HFFc6 (cell line): ENCODE measurements around the gene NCOR1. TPM values are rescaled to one million over a fixed set of nuclear protein-coding genes. Genes with fewer than 3 reads are reported as not detected.
"Not testable (repeated sequence)": the region's sequence is repeated elsewhere in the genome, so short reads cannot be mapped to it uniquely, and the experiment has no call there.

Experiments
- DNase-seq: peaks from one replicate; pipeline ENCODE4 v3.0.0-alpha.2; 2018
- H3K27ac Mint-ChIP-seq: 2 replicates; pipeline ENCODE4 v1.8.0; 2020; ENCODE audit warnings: mild to moderate bottlenecking, mixed read lengths
- H3K27me3 Mint-ChIP-seq: 2 replicates; pipeline ENCODE4 v1.8.0; 2021; ENCODE audit warnings: mild to moderate bottlenecking, moderate library complexity, mixed read lengths; ENCODE audit not compliant: insufficient read depth
- H3K36me3 Mint-ChIP-seq: 2 replicates; pipeline ENCODE4 v1.8.0; 2021; ENCODE audit warnings: low read depth, mixed read lengths
- H3K4me1 Mint-ChIP-seq: 2 replicates; pipeline ENCODE4 v1.8.0; 2020; ENCODE audit warnings: low read depth, mixed read lengths
- H3K4me3 Mint-ChIP-seq: 2 replicates; pipeline ENCODE4 v1.8.0; 2020; ENCODE audit warnings: mild to moderate bottlenecking, moderate library complexity, mixed read lengths
- H3K9me3 Mint-ChIP-seq: 2 replicates; pipeline ENCODE4 v1.8.0; 2020; ENCODE audit warnings: mild to moderate bottlenecking, mixed read lengths
- CTCF ChIP-seq: fragments of 200-600 bp; sonication (generic); IDR thresholded peaks from 2 replicates; pipeline ENCODE4 v1.5.0; 2021; ENCODE audit warnings: antibody characterized with exemption, mild to moderate bottlenecking
- total RNA-seq, 6 experiments: library from RNA; stranded (reverse); fragmentation: NEBNext Ultra II Directional; extraction: Animal tissue kit (Norgen Biotek cat#: 25700); gene quantifications; 2 replicates in 1 of 6; 3 replicates in 5 of 6; pipeline ENCODE4 v1.2.3, GENCODE V29; 2021

NCOR1 gene
- total RNA-seq, 6 experiments from 2014 or later = 103 to 115 (median 111) TPM

GRCh38 chr17:16155536-16155935 is 59.8 kb downstream of the NCOR1 start:
- H3K27ac Mint-ChIP-seq = no peak overlapping the region
- H3K27me3 Mint-ChIP-seq = no peaks in the 10 kb centered on the region
- no peak for TF ChIP-seq CTCF
- H3K9me3 Mint-ChIP-seq = no peaks in the 10 kb centered on the region
- no peak for DNase-seq
- H3K4me1 Mint-ChIP-seq = peaks cover 8% of the 10 kb centered on the region
- no peak overlapping the region for H3K4me3 Mint-ChIP-seq
- H3K36me3 Mint-ChIP-seq = peaks cover 49% of the 10 kb centered on the region

- peaks cover 65% of the 10 kb centered on the region for H3K36me3 Mint-ChIP-seq
- not testable (repeated sequence) for DNase-seq, H3K27ac Mint-ChIP-seq, H3K4me3 Mint-ChIP-seq, H3K27me3 Mint-ChIP-seq, H3K9me3 Mint-ChIP-seq
- peaks cover 19% of the 10 kb centered on the region for H3K4me1 Mint-ChIP-seq
Measured at GRCh38 chr17:16152326-16152725, 63.0 kb downstream of the NCOR1 start.

GRCh38 chr17:16150251-16150856 is 65.0 kb downstream of the NCOR1 start:
- peaks cover 2% of the 10 kb centered on the region; the same call in 1 of the 2 replicates for H3K27me3 Mint-ChIP-seq
- peaks cover 65% of the 10 kb centered on the region for H3K36me3 Mint-ChIP-seq
- H3K4me1 Mint-ChIP-seq = peaks cover 19% of the 10 kb centered on the region
- no peak overlapping the region for H3K4me3 Mint-ChIP-seq
- DNase-seq = peak; percentile 24
- H3K9me3 Mint-ChIP-seq = no peaks in the 10 kb centered on the region
- peak overlapping the region; percentile 33; the same call in 1 of the 2 replicates for H3K27ac Mint-ChIP-seq
- no peak for TF ChIP-seq CTCF

- Mint-ChIP-seq H3K4me3 (no peak overlapping the region), H3K36me3 (peaks cover 53% of the 10 kb centered on the region), H3K27ac (no peak overlapping the region), H3K9me3 (no peaks in the 10 kb centered on the region), H3K27me3 (peaks cover 2% of the 10 kb centered on the region; the same call in 1 of the 2 replicates), H3K4me1 (peaks cover 19% of the 10 kb centered on the region)
- no peak for TF ChIP-seq CTCF
- DNase-seq = no peak
Measured at GRCh38 chr17:16148596-16148995, 66.7 kb downstream of the NCOR1 start.

GRCh38 chr17:16145319-16145890 is 69.9 kb downstream of the NCOR1 start:
- not testable (repeated sequence) for H3K4me1 Mint-ChIP-seq

GRCh38 chr17:16141685-16142084 is 73.6 kb downstream of the NCOR1 start:
- Mint-ChIP-seq H3K9me3 (no peaks in the 10 kb centered on the region), H3K27ac (no peak overlapping the region), H3K4me3 (no peak overlapping the region), H3K27me3 (no peaks in the 10 kb centered on the region), H3K4me1 (no peaks in the 10 kb centered on the region), H3K36me3 (peaks cover 19% of the 10 kb centered on the region)
- TF ChIP-seq CTCF = no peak
- DNase-seq = no peak

More at GRCh38 chr17:16145319-16145890, 69.9 kb downstream of the NCOR1 start:
- H3K9me3 Mint-ChIP-seq, H3K4me3 Mint-ChIP-seq, H3K27ac Mint-ChIP-seq, H3K27me3 Mint-ChIP-seq, DNase-seq: not testable (repeated sequence)
- H3K36me3 Mint-ChIP-seq = peaks cover 33% of the 10 kb centered on the region
